HG03342 (cell line): Measurements from ENCODE around the gene BBIP1.
A peak's percentile ranks its signal among the peaks of the same experiment; 100 is the strongest.

ENCODE experiments used
- ATAC-seq: cut with Tn5 transposase; IDR thresholded peaks from one replicate; pipeline ENCODE4 v1.9.1; 2021; ENCODE audit warnings: mild to moderate bottlenecking, moderate library complexity; ENCODE audit not compliant: unreplicated experiment

Gene BBIP1

DNA sequence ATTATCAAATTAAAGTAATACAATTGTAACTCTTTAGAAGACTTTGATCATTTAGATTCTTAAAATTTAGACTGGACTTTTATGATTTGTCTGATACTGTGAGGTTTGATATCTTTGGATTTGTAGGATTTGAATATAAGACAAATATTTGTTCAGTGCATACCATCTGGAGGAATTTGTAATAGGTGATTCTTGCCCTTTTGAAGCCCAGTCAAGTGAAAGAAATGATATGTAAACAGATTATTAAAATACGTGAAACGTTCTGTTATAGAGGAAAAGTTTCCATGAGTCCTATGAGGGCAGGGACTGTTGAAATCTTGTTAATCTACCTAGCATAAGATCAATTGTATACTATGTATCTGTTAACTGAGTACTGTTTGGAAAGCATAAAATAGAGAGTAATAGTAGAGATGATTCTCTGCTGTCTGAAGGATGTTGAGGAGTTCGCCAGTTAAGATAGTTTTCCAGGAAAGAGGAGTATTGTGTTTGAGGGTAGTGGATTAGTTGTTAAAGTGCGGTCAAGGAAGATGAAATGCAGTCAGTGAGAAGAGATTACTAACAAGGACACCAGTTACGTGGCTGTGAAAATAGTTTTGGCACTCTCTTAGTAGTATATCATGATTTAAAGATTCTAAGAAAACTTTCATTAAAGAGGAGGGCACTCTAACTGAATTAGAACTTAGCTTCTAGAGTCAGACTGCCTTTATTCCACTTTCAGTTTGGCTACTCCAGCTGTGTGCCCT, 32.9 kb downstream of the BBIP1 start:
- ATAC-seq, result no peak

GRCh38 chr10:110883924-110884323, 35.1 kb downstream of the BBIP1 start:
- ATAC-seq, result no peak

- no peak for ATAC-seq
Measured at GRCh38 chr10:110881905-110882304, 37.1 kb downstream of the BBIP1 start.

- no peak for ATAC-seq
Measured at GRCh38 chr10:110881247-110881646, 37.7 kb downstream of the BBIP1 start.

GRCh38 chr10:110880012-110880411, 39.0 kb downstream of the BBIP1 start:
- ATAC-seq, result no peak

- no peak for ATAC-seq
Measured at GRCh38 chr10:110876788-110877187, 42.2 kb downstream of the BBIP1 start.

DNA sequence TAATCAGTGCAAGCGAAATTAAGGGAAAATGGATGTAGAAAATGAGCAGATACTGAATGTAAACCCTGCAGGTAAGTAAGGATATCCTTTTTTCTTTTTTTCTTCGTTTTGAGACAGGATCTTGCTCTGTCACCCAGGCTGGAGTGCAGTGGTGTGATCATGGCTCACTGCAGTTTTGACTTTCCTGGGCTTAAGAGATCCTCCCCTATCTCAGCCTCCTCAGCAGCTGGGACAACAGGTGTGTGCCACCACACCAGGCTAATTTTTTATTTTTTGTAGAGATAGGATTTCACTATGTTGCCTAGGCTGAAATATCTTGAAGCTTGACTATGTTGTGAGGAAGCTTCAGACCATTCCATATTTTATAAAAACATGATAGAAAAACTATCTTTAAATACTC, 43.0 kb downstream of the BBIP1 start:
- ATAC-seq, result no peak

DNA sequence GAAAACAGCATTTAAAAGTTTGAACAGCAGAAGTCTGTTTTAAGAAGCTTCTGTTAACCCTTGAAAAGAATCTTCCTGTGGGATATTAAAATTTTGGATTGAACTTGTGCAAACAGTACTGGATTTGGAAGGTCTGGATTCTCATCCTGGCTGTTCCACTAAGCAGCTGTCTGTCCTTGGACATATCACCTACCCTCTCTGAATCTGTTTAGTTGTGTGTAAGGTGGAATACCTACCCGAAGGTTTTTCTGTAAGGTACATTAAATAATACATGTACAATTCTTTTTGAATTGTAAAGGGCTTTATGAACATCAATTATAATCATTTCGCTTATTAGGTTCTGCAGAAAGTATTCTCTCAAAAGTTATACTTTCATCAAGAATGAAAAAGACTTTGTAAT, 45.0 kb downstream of the BBIP1 start:
- ATAC-seq, result no peak

GRCh38 chr10:110872984-110873923, 45.7 kb downstream of the BBIP1 start:
- ATAC-seq, result no peak

DNA sequence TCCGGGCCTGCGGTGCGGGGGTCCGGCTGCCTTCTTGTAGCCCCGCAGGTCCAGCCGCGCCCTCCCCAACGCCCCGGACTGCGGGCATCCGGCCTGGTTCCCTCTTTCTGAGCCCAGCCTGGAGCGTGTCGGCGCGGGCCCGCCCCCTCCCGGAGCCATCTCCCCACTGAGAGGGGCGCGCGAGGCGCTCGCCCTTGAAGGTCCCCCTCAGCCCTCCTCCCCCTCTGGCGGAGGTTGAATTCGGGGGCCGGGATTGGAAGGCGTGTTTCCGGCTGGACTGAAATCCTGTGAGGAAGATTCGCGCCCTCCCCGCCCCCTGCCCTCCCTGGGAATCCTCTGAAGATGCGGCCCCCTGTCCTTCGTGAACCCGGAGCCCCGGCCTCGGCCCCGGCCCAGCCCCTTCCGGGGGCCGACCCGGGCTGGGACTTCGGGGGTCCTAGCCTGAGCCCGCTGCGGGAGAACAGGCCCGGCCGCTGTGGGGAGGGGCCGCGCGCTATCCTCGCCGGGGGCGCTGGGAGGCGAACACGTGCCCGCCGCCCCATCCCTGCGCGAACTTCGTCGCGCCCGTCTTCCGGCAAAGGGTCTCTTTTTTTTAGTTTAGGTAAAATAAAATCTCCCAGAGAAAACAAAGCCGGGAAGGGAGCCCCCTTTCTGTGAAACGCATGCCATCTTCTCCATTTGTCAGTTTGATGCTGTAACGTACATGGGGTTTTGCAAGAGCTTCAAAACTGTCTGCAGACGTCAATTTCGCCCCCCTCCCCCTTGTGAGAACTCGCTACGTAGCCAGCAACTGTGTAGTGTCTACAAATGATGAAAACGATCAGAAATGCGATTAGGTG, 46.6 kb downstream of the BBIP1 start:
- ATAC-seq, result peak; percentile 34

- peak; percentile 68 for ATAC-seq
Measured at GRCh38 chr10:110871298-110872084, 47.5 kb downstream of the BBIP1 start, which contains the start of gene PDCD4. TSS of gene PDCD4 (plus strand) at chr10:110871928. CDS start at chr10:110876028, 4,100 bp downstream.

- no peak for ATAC-seq
Measured at GRCh38 chr10:110870823-110871297, 48.1 kb downstream of the BBIP1 start.

- ATAC-seq, result no peak
Measured at GRCh38 chr10:110868981-110869380, 50.0 kb downstream of the BBIP1 start.

- ATAC-seq, result no peak
Measured at GRCh38 chr10:110867807-110868465, 51.0 kb downstream of the BBIP1 start.

- ATAC-seq, result peak; percentile 39
Measured at GRCh38 chr10:110867011-110867806, 51.8 kb downstream of the BBIP1 start.

- no peak for ATAC-seq
Measured at GRCh38 chr10:110865809-110866482, 53.0 kb downstream of the BBIP1 start.

DNA sequence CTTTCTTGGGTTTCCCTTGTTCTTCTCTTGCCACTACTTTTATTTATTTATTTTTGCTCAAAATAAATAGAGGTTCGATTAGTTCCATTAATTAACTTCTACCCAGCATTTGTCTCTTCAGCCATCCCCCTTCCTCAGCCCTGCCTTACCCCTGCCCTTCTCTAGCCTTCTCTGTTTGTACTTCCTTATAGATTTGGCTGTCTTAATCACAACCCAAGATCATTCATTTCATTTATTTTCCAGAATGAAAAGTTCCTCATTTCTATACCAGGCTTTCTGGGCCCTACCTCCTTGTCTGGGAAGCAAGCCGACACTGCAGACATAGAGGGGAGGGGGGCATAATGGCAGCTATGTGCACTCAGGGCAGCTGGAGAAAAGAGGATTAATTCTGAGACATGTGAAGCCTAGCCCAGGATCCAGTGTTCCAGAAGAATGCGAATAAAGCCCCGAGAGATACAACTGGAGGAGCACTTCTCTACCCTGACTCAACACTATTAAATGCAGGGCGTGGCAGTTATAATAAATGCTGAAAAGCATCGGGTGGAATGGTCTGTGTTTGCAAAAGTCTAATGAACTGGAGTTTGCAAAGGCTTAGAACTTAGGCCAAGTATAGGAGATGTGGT, 53.7 kb downstream of the BBIP1 start:
- ATAC-seq, result no peak
